22Rv1 (cell line): ENCODE results near the gene ABHD17C.

Experiments
- CTCF ChIP-seq: fragments of 450-650 bp; IDR thresholded peaks from 2 replicates; pipeline ENCODE4 v1.5.1; 2017; ENCODE audit warnings: mild to moderate bottlenecking
- ZFX ChIP-seq: fragments of 450-650 bp; IDR thresholded peaks from 2 replicates; pipeline ENCODE4 v1.6.1; 2017; ENCODE audit warnings: antibody characterized with exemption, borderline replicate concordance

- TF ChIP-seq CTCF (no peak), ZFX (no peak)
Measured at GRCh38 chr15:80673561-80674244, 21.4 kb upstream of the ABHD17C start.
